DMS114 treated with DMSO at 0.1 percent for 48 hours (cell line): ENCODE measurements around the gene XAGE1A.
"Not testable (repeated sequence)": the region's sequence is repeated elsewhere in the genome, so short reads cannot be mapped to it uniquely, and the experiment has no call there.

Experiments used
- DNase-seq: peaks from one replicate; lab custom pipeline; 2025; ENCODE audit not compliant: unreplicated experiment; lab: John Stamatoyannopoulos, UW

XAGE1A gene

GRCh38 chrX:52495545-52496418 lies at the start of gene XAGE1A:
Gene XAGE1A, plus strand, starts transcription at chrX:52495808. Its CDS starts 1,554 bp downstream, at chrX:52497362.
- not testable (repeated sequence) for DNase-seq

GRCh38 chrX:52452031-52452430 lies 43.6 kb upstream of the XAGE1A start:
- DNase-seq: not testable (repeated sequence)

GRCh38 chrX:52471301-52471700 lies 24.3 kb upstream of the XAGE1A start:
- not testable (repeated sequence) for DNase-seq

GRCh38 chrX:52496419-52496772 lies 788 bp downstream of the XAGE1A start:
- DNase-seq: not testable (repeated sequence)

GRCh38 chrX:52501362-52501761 lies 5.8 kb downstream of the XAGE1A start:
- DNase-seq: not testable (repeated sequence)

- DNase-seq: no peak
These were observed 8.9 kb downstream of the XAGE1A start for GRCh38 chrX:52504551-52504950.

GRCh38 chrX:52507331-52507730 lies 11.7 kb downstream of the XAGE1A start:
- no peak for DNase-seq

- DNase-seq: no peak
These were observed 14.3 kb downstream of the XAGE1A start for GRCh38 chrX:52509916-52510315.

- DNase-seq: not testable (repeated sequence)
These were observed 15.5 kb downstream of the XAGE1A start for GRCh38 chrX:52511126-52511525.

- DNase-seq: not testable (repeated sequence)
These were observed 20.7 kb downstream of the XAGE1A start for GRCh38 chrX:52516110-52516986.

- not testable (repeated sequence) for DNase-seq
These were observed 21.3 kb downstream of the XAGE1A start, which contains the start of gene XAGE1B for GRCh38 chrX:52516987-52517325. Gene XAGE1B, minus strand, starts transcription at chrX:52517063. Its CDS starts 1,536 bp downstream, at chrX:52515527.

GRCh38 chrX:52541051-52541450 lies 45.4 kb downstream of the XAGE1A start:
- DNase-seq: not testable (repeated sequence)

- no peak for DNase-seq
These were observed 46.7 kb downstream of the XAGE1A start for GRCh38 chrX:52542311-52542710.

GRCh38 chrX:52544147-52544840 lies 48.7 kb downstream of the XAGE1A start:
- no peak for DNase-seq

GRCh38 chrX:52548769-52549168 lies 53.2 kb downstream of the XAGE1A start:
- DNase-seq: not testable (repeated sequence)
